HG03108 (cell line): ENCODE results near the gene MMP3.
A peak's percentile ranks its signal among the peaks of the same experiment; 100 is the strongest.
"Not testable (repeated sequence)": the region's sequence is repeated elsewhere in the genome, so short reads cannot be mapped to it uniquely, and the experiment has no call there.

ENCODE experiments used
- ATAC-seq: cut with Tn5 transposase; IDR thresholded peaks from one replicate; pipeline ENCODE4 v1.9.1; 2021; ENCODE audit warnings: moderate library complexity; ENCODE audit not compliant: unreplicated experiment

Gene MMP3

DNA sequence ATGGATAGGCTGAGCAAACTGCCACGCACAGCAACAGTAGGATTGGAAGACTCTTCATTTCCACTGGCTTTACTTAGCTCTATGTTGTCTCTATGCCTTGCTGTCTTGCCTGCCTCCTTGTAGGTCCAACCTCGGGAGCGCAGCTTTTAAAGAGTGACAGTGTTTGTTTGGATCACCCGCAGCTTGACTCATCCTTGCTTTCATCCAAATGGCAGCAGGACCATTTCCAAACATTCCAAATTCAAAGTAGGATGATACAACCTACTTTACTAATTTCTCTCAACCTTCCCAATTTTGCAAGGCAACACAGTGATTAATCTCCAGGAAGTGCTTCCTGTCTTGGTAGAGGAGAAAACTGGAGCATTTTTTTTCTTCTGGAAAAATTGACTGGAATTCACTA lies at the start of gene MMP3:
MMP3 (minus strand) TSS at position 121 of the 400 bp plus-strand sequence; CDS start at position 58, 63 bp downstream.
- ATAC-seq = no peak

DNA sequence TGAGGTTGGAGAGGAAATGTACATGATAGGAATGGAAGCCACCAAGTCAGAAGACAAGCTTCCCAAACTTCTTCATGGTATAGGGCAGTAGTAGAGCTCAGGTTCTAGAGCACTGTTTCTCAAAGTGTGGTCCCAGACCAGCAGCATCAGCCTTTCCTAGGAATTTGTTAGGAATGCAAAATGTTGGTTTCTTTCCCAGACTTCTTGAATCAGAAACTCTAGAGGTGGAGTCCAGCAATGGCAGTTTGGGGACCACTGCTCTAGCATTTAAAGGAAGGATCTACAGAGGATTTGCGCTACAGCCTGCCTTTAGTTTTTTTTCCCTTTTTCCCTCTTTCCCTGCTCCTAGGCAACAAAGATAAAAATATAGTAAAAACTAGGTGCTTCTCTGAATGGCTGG lies 48.3 kb upstream of the MMP3 start:
- ATAC-seq = no peak

DNA sequence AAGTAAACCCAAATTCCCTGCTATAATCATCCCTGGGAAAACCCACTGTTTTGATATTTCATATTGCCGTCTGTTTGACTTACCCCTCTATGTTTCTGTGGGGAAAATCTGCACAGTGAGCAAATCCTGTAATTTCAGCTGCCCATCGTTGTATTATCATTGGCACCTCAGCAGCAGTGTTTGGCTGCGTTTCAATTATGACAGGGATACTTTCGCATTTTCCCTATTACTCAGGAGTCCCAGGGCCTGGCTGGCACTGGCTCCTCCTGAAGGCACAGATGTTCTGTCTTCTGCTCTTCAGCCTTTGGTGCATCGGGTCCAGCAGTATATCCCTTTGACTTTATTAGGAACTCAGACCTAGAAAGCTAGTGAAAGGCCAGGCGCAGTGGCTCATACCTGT lies 43.6 kb upstream of the MMP3 start:
- ATAC-seq = no peak

DNA sequence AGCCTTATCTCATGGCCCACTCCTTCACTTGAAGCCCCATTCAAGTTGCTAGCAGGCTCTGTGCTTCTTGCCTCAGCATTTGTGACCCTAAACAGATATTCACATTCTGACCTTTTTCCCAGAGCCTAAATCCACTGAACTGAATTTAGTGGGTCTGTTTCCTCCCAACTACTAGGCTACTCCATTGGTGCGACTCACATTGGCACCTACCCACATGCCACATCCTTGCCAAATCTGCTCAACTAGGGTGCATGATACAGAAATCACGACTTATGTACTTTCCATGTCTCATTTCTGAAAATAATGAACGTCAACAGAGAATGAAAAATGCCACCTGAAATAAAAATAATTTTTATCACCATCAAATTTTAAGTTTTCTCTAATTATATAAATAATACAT lies 39.7 kb upstream of the MMP3 start:
- no peak for ATAC-seq

DNA sequence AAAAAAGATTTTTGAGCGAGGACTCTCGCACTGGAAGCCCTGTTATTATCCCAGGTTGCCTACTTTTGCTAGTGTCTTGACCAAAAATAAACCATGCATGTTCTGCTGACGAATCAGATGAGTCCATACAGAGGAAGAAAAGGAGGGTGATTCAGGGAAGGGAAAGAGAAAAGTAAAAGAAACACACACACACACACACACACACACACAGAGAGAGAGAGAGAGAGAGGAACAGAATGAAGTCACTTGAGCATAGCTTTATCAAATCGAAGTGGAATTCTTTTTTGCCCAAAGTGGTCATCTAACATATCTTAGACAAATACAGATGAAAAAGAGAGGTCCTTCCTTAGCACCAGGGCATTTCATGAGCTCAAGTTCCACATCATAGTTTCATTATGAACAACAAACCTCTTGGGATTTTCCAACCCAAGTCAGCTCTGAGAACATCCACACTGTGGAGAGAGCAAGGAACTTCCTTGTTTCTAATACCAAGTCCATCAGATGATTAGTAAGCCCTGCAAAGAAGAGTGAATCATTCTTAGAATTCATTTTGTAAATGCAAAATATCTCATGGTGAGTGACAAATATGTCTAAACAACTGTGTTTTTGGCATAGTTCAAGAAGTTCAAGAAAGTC lies 39.1 kb upstream of the MMP3 start:
- ATAC-seq = peak; percentile 71

DNA sequence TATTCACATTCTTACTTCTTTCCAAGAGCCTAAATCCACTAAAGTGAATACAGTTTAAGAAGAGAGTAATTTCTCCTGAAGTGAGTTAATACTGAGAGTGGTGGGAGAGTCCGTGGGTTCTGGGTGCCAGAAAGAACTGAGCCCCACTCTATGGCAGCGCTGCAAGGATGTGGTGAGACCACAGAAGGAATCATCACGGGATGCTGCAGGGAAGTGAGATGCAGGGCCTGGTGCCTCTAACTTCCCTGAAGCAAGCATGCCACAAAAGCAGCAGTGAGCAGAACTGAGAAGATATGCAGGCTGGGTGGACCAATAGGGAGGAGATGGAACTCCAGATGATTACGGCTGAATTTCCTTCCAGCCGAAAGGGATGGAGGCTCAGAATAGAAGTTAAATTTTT lies 36.4 kb upstream of the MMP3 start:
- no peak for ATAC-seq

DNA sequence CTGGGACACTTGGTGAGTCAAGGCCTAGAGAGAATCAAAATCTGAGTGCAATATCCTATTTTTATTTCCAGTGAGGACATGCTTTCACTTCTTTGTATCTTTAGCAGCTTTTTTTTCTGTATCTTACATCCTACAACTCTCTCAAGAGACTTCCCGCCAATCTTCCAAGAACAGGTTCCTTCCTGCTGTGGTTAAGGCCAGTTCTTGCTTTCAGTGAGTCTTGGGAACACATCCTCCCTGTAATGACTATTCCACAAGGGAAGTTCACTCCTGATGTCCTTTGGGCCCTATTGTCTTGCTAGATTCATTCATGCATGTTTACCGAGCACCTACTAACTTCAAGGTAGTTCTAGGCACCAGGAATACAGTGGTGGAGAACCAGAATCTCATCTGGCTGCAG lies 35.2 kb upstream of the MMP3 start:
- ATAC-seq = no peak

DNA sequence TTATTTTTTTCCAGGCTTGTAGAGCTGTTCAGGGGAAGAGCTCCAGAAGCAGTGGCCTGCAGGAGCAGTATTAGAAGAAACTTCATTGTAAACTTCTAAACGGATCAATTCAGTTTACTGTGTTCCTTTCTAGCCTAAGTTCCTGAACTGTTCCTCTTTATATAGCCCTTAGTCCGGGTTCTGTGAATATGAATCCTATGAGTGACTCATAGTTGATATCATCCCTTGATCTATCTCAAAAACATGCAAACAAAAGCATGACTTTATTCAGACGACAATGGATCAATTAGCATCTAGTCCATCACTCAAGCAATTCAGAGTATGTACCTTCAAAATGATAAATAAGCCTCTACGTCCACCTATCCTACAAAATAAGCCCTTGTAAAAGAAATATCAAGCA lies 31.4 kb upstream of the MMP3 start, which contains the start of gene MMP12:
MMP12 (minus strand) TSS at position 131 of the 400 bp plus-strand sequence; CDS start at position 86, 45 bp downstream.
- no peak for ATAC-seq

DNA sequence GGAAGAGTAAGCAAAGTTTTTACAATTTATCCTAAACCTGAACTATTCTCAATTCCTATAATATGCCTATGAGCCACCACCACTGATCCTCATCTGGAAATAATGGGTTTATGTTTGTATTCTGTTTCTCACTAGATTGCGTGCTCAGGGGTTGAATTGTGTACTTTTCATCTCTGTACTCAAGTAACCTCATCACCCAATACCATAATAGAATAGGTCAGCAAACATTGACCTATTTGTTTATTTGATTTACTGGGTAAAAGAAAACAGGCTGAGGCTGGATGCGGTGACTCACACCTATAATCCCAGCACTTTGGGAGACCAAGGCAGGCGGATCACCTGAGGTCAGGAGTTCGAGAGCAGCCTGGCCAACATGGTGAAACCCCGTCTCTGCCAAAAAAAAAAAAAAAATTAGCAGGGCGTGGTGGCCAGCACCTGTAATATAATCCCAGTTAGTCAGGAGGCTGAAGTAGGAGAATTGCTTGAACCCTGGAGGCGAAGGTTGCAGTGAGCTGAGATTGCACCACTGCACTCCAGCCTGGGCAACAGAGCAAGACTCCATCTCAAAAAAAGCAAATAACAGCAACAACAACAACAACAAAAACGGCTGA lies 26.1 kb upstream of the MMP3 start:
- not testable (repeated sequence) for ATAC-seq

DNA sequence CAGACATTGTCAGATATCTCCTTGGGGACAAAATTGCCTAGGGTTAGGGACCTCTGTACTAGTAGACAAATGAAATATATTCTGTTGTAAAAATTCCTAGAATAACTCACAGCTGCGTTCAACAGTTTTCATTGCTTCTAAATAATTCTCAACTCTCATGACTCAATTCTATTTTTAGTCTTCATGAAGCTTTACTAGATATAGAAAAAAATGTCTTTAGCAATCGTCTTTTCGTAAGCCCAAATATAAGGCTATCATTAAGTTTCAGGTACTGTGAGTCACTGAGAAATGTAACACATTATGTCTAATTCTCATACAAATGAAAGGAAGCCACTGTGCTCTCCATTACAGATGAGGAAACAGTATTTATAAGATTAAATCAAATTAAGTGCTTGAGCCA lies 24.9 kb upstream of the MMP3 start:
- no peak for ATAC-seq

DNA sequence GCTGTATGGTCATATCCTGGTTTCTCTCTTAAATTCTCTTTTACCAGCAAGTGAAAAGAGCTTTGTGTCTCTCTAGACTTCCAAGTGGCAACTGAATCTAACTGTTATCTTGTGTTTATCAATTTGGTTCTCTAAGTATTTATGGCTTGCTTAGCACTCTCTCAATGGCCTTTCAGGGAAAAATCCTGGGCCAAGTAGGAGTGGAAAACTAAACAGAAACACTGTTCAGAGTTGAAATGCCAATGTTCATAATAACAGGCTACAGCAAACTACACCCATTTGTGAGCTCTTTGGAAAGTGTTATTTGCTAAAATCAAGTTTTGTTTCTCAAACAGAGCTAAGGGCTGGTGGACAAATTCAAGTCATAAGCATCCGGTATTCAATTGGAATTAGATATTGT lies 21.3 kb upstream of the MMP3 start:
- ATAC-seq = no peak

DNA sequence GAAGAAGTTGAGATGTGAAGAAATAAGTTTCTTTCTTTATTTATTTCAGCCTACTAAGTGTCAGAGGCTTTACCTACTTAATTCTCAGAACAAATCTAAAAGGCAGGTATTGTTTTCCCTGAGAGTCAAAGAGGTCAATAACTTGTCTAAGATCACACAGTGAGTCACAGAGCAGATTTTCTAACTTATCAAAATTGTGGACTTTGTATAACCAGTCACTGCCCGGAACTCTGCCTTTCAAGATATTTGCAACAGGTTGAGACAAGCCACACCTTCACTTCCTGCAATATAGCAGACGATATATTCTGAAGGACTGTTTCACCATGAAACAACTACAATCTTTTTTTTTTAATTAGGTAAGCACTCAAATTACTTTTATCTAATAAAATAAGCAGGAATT lies 10.5 kb upstream of the MMP3 start:
- no peak for ATAC-seq

DNA sequence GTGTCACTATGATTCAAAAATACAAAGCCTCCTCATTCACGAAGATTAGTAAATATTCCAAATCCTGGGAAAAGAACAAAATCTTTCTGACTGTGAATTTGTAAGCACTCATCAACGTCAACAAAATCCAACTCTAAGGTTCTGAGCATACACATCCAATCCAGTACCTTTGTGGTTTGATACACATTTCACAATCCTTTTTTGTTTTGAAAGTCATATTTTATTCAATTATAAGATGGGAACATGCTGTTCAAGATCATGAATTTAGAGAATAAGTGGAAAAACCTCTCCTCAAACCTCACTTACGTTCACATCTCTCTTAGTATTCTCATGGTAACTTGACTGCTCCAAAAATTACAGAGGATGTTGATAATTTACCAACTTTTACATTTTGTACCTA lies 9.6 kb upstream of the MMP3 start:
- ATAC-seq = no peak

DNA sequence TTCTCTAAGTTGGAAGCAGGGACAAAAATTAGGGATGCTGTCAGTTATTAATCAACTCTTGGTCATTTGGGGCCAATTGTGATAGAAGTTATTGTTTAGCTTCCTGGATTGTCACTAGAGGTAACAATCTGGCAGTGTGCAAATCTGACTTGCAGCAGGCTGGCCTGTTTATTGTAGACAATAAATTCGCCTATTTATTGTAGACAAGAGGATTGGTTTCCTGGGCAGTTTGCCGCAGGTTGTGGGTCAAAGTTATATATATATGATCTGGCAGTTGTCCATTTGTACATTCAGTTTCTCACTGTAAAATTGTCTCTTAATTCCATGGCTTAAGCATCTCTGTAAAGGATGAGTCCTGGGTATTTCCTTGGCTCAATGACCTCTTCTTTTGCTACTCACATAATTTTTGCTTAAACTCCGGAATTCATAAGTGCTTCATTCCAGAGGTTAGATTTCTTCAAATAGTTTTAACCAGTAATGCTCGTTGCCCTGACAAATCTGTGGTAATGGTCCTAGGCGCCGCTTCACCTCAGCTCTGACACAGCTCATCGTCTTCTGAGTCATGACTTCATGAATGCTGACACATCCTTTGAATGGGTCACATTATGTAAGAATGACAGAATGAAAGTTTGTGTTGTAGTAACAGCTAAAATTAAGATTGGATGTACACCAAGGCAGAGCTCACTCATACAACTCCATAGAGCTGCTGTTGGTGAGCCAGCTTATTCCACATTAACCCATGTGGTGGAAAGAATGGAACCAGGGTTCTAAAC lies 7.8 kb upstream of the MMP3 start:
- ATAC-seq = no peak

DNA sequence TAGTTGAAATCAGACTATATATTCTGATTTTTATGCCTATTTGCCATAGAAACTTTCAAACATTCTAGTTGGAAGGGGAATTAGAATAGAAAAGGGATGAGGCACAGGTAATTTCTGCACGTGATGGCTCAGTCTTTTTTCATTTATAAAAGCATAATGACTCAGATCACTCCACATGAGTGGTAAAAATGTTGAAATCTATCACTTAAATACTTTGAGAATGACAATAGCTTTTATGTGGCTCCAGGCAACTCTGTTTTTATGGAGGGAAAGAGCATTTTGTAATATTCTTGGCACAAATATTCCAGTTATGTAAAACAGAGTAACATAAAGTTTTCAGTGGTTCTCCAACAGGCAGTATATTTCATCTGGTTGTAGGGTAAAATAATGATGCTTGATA lies 5.9 kb upstream of the MMP3 start:
- no peak for ATAC-seq

DNA sequence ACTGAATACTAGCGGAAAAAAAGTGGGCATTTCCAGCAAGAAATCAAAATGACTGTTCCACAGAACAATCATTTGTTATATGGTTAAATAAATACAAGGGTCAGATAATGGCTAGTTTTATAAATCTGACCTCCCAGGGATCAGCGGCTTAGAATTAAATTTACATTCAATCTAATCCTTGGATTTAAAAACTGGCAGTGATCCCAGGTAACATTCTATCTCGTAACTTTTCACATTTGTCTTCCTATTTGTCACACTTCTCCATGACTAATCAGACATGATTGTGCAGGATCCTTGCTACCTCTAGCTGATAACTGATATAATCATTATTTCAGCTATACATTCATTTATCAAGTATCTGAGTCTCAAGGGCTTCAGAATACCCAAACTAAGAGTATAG lies 2.9 kb upstream of the MMP3 start:
- no peak for ATAC-seq

DNA sequence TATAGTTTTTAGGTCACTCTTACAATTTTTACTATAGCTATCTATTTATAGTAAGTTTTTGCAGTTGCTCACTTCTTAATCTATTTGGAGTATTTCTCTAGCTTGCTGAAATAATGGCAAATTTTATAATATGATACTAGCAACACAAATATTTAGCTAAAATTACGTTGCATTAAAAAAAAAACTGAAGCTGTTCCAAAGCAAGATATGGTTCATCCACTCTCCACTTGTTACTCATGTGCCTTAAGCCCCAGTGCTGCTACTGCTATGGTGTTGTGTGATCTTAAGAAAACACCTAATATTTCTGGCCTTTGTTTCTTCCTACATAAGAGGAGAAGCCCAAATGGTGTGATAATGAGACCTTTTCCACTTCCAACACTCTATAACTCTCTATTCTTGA lies 479 bp downstream of the MMP3 start:
- ATAC-seq = no peak

DNA sequence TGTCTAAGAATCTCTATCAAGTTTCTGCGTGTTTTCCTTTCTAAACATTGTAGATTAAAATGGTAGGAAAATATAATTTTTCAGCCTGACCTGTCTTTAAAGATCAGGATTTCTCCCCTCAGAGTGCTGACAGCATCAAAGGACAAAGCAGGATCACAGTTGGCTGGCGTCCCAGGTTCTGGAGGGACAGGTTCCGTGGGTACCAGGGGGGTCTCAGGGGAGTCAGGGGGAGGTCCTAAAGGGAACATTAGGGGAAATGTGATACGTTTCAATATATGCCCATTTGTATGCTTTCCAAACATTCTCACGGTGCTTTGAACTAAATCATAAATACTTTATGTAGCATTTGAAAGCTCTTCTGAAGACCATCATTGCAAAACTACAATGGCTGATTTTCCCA lies 3.4 kb downstream of the MMP3 start:
- no peak for ATAC-seq

DNA sequence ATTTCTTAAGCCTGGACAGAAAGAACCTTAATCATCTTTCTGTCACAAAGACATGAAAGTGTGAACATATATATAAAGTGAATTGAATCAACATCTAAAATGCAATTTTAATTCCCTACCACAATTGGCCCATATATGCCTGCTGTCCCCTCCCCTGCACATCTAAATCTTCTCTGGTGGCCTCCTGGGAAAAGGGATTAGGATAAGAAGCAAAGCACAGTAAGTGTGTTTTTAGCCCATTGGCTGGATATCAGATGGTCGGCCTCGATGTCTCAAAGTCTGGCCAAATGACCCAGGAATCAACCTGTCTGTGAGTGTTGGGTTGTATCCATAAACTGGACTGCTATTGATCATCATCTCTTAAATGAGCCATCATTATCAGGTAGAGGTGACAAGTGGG lies 5.8 kb downstream of the MMP3 start:
- no peak for ATAC-seq

DNA sequence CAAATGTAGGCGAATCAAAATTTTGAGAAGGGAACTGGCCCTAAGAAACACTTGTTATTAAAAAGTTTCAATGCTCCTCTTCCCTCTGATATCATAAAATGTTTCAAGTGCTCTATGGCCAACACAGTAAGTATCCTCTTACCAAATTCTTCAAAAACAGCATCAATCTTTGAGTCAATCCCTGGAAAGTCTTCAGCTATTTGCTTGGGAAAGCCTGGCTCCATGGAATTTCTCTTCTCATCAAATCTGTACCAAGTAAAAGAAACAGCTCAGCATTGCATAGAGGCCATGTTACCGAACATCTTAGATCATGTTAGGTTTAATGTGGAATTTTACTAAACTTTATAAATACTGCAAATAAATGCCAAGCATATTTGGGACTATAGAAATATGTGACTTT lies 6.3 kb downstream of the MMP3 start:
- no peak for ATAC-seq

DNA sequence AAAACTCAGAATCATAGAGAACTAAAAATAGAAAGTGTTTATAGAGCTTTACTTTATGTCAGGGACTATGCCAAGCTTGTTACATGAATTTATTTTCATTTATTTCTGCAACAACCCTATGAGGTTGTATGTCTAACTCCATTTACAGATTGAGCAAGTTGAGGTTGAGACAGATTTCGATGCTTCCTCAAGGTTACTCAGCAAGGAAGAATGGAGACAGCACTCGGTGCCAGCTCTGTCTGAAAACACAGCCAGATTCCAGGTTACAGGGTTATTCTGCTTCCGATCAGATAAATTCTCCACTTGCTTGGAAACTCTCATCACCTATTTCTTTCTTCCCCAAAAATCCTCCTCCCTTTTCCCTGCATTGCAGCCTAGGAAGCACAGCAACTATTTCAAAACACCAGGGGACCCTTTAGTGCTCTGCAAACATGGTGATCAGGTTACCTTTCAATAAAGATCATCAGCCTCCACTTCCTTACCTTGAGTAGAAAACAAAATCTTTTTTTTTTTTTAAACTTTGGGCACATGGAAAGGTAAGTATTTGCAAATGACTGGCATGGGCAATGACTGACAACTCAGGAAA lies 7.0 kb downstream of the MMP3 start:
- ATAC-seq = no peak

DNA sequence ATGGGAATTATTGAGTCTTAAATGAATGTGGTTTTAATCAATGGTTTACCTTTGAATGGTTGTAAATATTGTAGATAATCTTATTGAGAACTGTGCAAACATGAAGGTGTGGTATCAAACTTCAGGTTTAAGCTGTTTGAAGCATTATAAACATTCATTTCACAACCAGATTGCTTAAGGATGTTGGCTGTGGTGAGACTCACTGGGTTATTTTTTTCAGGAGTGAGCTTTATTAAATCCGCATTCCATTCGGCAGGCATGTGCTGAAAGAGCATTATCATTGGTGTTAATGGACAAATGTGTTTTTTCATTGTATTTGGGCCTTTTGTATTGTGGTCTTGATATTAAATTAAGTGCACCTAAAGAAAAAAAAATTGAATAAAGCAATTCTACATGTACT lies 9.7 kb downstream of the MMP3 start:
- no peak for ATAC-seq
